HCT116 (cell line): Measurements from ENCODE around the gene MLLT6.

Experiments used
- CEBPB ChIP-seq: IDR thresholded peaks from 2 replicates; pipeline ENCODE4 v1.6.1; 2012; ENCODE audit warnings: low read depth
- CTCF ChIP-seq, 3 experiments: fragments of 200-600 bp in 1 of 3; sonication (generic) in 1 of 3; IDR thresholded peaks in 2 of 3; conservative IDR thresholded peaks in 1 of 3; 2 replicates each; pipeline ENCODE4 v1.5.1; 2012 to 2017; ENCODE audit warnings: low read depth in 2 of 3, low read length in 2 of 3, antibody characterized with exemption in 1 of 3, borderline replicate concordance in 1 of 3, control low read depth in 1 of 3, mild to moderate bottlenecking in 1 of 3, mixed read lengths in 1 of 3, mixed run types in 1 of 3, moderate library complexity in 1 of 3; ENCODE audit not compliant: insufficient read depth in 1 of 3
- POLR2A ChIP-seq: IDR thresholded peaks from 2 replicates; pipeline ENCODE4 v1.7.0; 2011; ENCODE audit warnings: borderline replicate concordance; ENCODE audit not compliant: insufficient read depth, insufficient read length; ENCODE audit errors: extremely low read depth
- POLR2AphosphoS5 ChIP-seq: IDR thresholded peaks from 2 replicates; pipeline ENCODE4 v1.6.1; 2011; ENCODE audit warnings: mild to moderate bottlenecking, low read depth, low read length, moderate library complexity
- RAD21 ChIP-seq: IDR thresholded peaks from 2 replicates; pipeline ENCODE4 v1.6.1; 2012; ENCODE audit warnings: low read depth, mild to moderate bottlenecking
- YY1 ChIP-seq: IDR thresholded peaks from 2 replicates; pipeline ENCODE4 v1.6.1; 2011; ENCODE audit warnings: low read length, low read depth, moderate library complexity, mild to moderate bottlenecking; ENCODE audit not compliant: insufficient replicate concordance; ENCODE audit errors: extremely low read depth

DNA sequence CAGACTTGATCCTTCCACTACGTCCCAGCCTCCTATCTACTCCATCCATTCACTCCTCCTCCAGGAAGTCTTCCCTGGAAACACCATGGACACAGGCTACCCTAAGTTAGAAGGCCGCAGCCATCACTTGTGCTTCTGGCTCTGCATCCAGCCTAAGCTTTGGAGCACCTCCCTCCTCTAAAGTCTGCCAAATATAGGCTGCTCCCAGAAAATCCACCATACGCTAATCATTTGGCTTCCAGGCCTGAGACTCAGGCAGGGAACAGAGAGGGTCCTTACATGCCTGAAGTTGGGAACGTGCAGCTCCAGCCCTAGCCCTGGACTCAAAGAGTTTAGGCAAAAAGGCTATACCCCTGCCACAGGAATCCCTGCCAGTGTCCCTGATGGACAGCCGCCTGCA lies 36.4 kb downstream of the MLLT6 start:
- TF ChIP-seq YY1 (no peak), CEBPB (no peak), POLR2AphosphoS5 (no peak), POLR2A (no peak), CTCF (IDR thresholded peaks at IDR 0.05 in 2 of 3, conservative IDR thresholded peaks at IDR 0.05 in 1 of 3; ENCODE audit: borderline replicate concordance in 1 of 3, insufficient read depth in 1 of 3, low read depth in 2 of 3, low read length in 2 of 3) (no peak), RAD21 (no peak)
